ENCODE data around the gene PPM1N.

Gene PPM1N

GRCh38 chr19:45542234-45542668 lies 44.0 kb downstream of the PPM1N start:
- peak; percentile 43 for DNase-seq

- DNase-seq: no peak
These were observed 49.0 kb downstream of the PPM1N start for GRCh38 chr19:45547211-45547770.

- no peak for DNase-seq
These were observed 49.8 kb downstream of the PPM1N start for GRCh38 chr19:45547965-45548609.

Data from DMS53 (cell line).